Omental fat pad (tissue), 4 donors: Measurements from ENCODE around the gene ARSD. TPM values are rescaled to one million over a fixed set of nuclear protein-coding genes. Genes with fewer than 3 reads are reported as not detected.
"Not testable (repeated sequence)": the region's sequence is repeated elsewhere in the genome, so short reads cannot be mapped to it uniquely, and the experiment has no call there.

Source experiments
- ATAC-seq: fragments of 150-250 bp; one replicate; pipeline ENCODE4 v1.9.1; 2016; ENCODE audit warnings: mild to moderate bottlenecking, moderate library complexity; ENCODE audit not compliant: low FRiP score
- DNase-seq: peaks from one replicate; pipeline ENCODE4 v3.0.0-alpha.2; 2019; ENCODE audit warnings: low spot score
- CTCF ChIP-seq, 3 donors: fragments of 450-650 bp; IDR thresholded peaks; one replicate each; pipeline ENCODE4 v1.5.1; 2016 to 2017; ENCODE audit warnings: antibody characterized with exemption in 3 of 3, mild to moderate bottlenecking in 3 of 3, moderate library complexity in 2 of 3
- total RNA-seq, 4 donors: library from RNA; depleted of rRNA; stranded (reverse); fragments of >200 nt; gene quantifications; one replicate each; pipeline ENCODE4 v1.1.0, GENCODE V29; 2016

The ARSD gene
- total RNA-seq, 4 donors from 2014 or later = 17.3 to 33.8 (median 27.1) TPM

GRCh38 chrX:2967584-2967983 is 38.4 kb upstream of the ARSD start:
- ATAC-seq = no peak
- TF ChIP-seq CTCF (IDR thresholded peaks at IDR 0.05) = no peak
- no peak for DNase-seq

- ATAC-seq = no peak
- TF ChIP-seq CTCF (IDR thresholded peaks at IDR 0.05) = no peak
- DNase-seq = no peak
These were observed 37.9 kb upstream of the ARSD start for GRCh38 chrX:2967012-2967411.

GRCh38 chrX:2965965-2966364 is 36.8 kb upstream of the ARSD start:
- ATAC-seq (no peak), DNase-seq (no peak)
- no peak for TF ChIP-seq CTCF (IDR thresholded peaks at IDR 0.05)

GRCh38 chrX:2963992-2964794 is 35.1 kb upstream of the ARSD start:
- not testable (repeated sequence) for ATAC-seq, DNase-seq

- ATAC-seq, DNase-seq: not testable (repeated sequence)
These were observed 34.3 kb upstream of the ARSD start for GRCh38 chrX:2963449-2963848.

- TF ChIP-seq CTCF (IDR thresholded peaks at IDR 0.05) = no peak
- no peak for ATAC-seq
- DNase-seq = no peak
These were observed 33.2 kb upstream of the ARSD start for GRCh38 chrX:2962381-2962780.

GRCh38 chrX:2960861-2961515 is 31.8 kb upstream of the ARSD start:
- no peak for TF ChIP-seq CTCF (IDR thresholded peaks at IDR 0.05)
- no peak for ATAC-seq

GRCh38 chrX:2958199-2958598 is 29.1 kb upstream of the ARSD start:
- TF ChIP-seq CTCF (IDR thresholded peaks at IDR 0.05) = no peak
- no peak for DNase-seq
- ATAC-seq = no peak

More at GRCh38 chrX:2960861-2961515, 31.8 kb upstream of the ARSD start:
- DNase-seq = no peak
